HepG2 (cell line): ENCODE results near the gene MYO18A. TPM values are rescaled to one million over a fixed set of nuclear protein-coding genes. Genes with fewer than 3 reads are reported as not detected.
A peak's percentile ranks its signal among the peaks of the same experiment; 100 is the strongest.

ENCODE experiments used
- ARID3A ChIP-seq: IDR thresholded peaks from 2 replicates; pipeline ENCODE4 v1.6.1; 2012; ENCODE audit warnings: low read depth, low read length, improper control_type of control experiment
- BCL6 ChIP-seq: IDR thresholded peaks from 2 replicates; pipeline ENCODE4 v1.6.1; 2016; ENCODE audit warnings: missing genetic modification reagents, missing compliant biosample characterization
- CBX5 ChIP-seq: sonication (generic); formaldehyde crosslinking; IDR thresholded peaks from 2 replicates; pipeline ENCODE4 v1.4.0; 2020; ENCODE audit warnings: missing genetic modification reagents, borderline replicate concordance
- HNRNPL ChIP-seq: fragments of 200-400 bp; formaldehyde crosslinking; IDR thresholded peaks from 2 replicates; pipeline ENCODE4 v1.6.1; 2017; ENCODE audit warnings: mild to moderate bottlenecking, low read depth, low read length
- KMT2B ChIP-seq: IDR thresholded peaks from 2 replicates; pipeline ENCODE4 v1.6.1; 2016; ENCODE audit warnings: missing genetic modification reagents, missing compliant biosample characterization
- MED1 ChIP-seq: sonication (generic); formaldehyde crosslinking; IDR thresholded peaks from 2 replicates; pipeline ENCODE4 v1.4.0; 2020; ENCODE audit warnings: missing genetic modification reagents
- NFIC ChIP-seq: IDR thresholded peaks from 2 replicates; pipeline ENCODE4 v1.6.1; 2012; ENCODE audit warnings: mild to moderate bottlenecking, low read length, inconsistent platforms
- RXRA ChIP-seq: sonication (generic); formaldehyde crosslinking; IDR thresholded peaks from 2 replicates; pipeline ENCODE4 v1.5.1; 2020; ENCODE audit warnings: missing genetic modification reagents
- SAP130 ChIP-seq: IDR thresholded peaks from 2 replicates; pipeline ENCODE4 v1.6.1; 2016; ENCODE audit warnings: low read depth
- SIN3B ChIP-seq: fragments of 150-350 bp; IDR thresholded peaks from 2 replicates; pipeline ENCODE4 v1.6.1; 2014; ENCODE audit warnings: low read length
- SOX13 ChIP-seq, 3 experiments: fragments of 450-650 bp in 1 of 3; sonication (generic) in 1 of 3; formaldehyde crosslinking in 1 of 3; IDR thresholded peaks in 2 of 3; conservative IDR thresholded peaks in 1 of 3; 2 replicates each; pipeline versions ENCODE4 v1.5.0 to v1.6.1; 2016 to 2020; ENCODE audit warnings: antibody characterized with exemption in 1 of 3, mild to moderate bottlenecking in 1 of 3, missing compliant biosample characterization in 1 of 3, missing genetic modification reagents in 1 of 3, moderate library complexity in 1 of 3
- TARDBP ChIP-seq: sonication (generic); formaldehyde crosslinking; IDR thresholded peaks from 2 replicates; pipeline ENCODE4 v1.8.0; 2022; ENCODE audit warnings: mild to moderate bottlenecking, missing genetic modification reagents
- TFE3 ChIP-seq: IDR thresholded peaks from 2 replicates; pipeline ENCODE4 v1.6.1; 2016
- THAP11 ChIP-seq: IDR thresholded peaks from 2 replicates; pipeline ENCODE4 v1.6.1; 2016; ENCODE audit warnings: missing biosample characterization, missing genetic modification reagents
- ZBTB33 ChIP-seq: sonication (generic); formaldehyde crosslinking; IDR thresholded peaks from 2 replicates; pipeline ENCODE4 v1.4.0; 2020; ENCODE audit warnings: missing genetic modification reagents
- ZBTB49 ChIP-seq: sonication (generic); formaldehyde crosslinking; IDR thresholded peaks from 2 replicates; pipeline ENCODE4 v1.4.0; 2020; ENCODE audit warnings: missing genetic modification reagents, borderline replicate concordance
- ZNF580 ChIP-seq: IDR thresholded peaks from 2 replicates; pipeline ENCODE4 v1.6.1; 2016; ENCODE audit warnings: low read depth, borderline replicate concordance
- ZNF605 ChIP-seq: sonication (generic); formaldehyde crosslinking; IDR thresholded peaks from 2 replicates; pipeline ENCODE4 v1.8.0; 2022; ENCODE audit warnings: mild to moderate bottlenecking, missing genetic modification reagents
- ZNF800 ChIP-seq: sonication (generic); formaldehyde crosslinking; IDR thresholded peaks from 2 replicates; pipeline ENCODE4 v1.4.0; 2020; ENCODE audit warnings: missing genetic modification reagents
- polyA plus RNA-seq, 8 experiments: library from polyadenylated mRNA; depleted of rRNA in 3 of 8; stranded (reverse) in 7 of 8; unstranded in 1 of 8; fragments of >200 nt; fragmentation: Illumina TruSeq in 4 of 8; extraction: Trizol in 4 of 8; gene quantifications; 2 replicates each; pipeline versions ENCODE4 v1.2.1 to v1.2.3, GENCODE V29; 2011 to 2016; ENCODE audit warnings: low read depth in 4 of 8, missing spikeins in 1 of 8, mixed read lengths in 1 of 8; ENCODE audit not compliant: insufficient read depth in 1 of 8
- total RNA-seq, 5 experiments: library from RNA; depleted of rRNA; stranded (reverse); fragments of >200 nt; fragmentation: Illumina TruSeq; extraction: Trizol; gene quantifications; 2 replicates each; pipeline ENCODE4 v1.2.3, GENCODE V29; 2016; ENCODE audit warnings: low read depth in 1 of 5

Gene MYO18A
- total and polyA plus RNA-seq, 2 of the 13 experiments (the other 11 are each of a cell fraction or from before 2014, with no cell fraction given) = 16.8 to 24.8 TPM

- TF ChIP-seq TARDBP (CRISPR knock-in tag) = peak; percentile 84
- TF ChIP-seq ZBTB49 (CRISPR knock-in tag) = no peak
- 0 out of 2 replicates have a peak, but pooled peaks have one; percentile 19 for TF ChIP-seq KMT2B (CRISPR knock-in tag)
- 0 out of 2 replicates have a peak, but pooled peaks have one; percentile 23 for TF ChIP-seq ZNF580
- TF ChIP-seq CBX5 (CRISPR knock-in tag) = no peak
- TF ChIP-seq NFIC = peak; percentile 58; the same call in 1 of the 2 replicates
- TF ChIP-seq RXRA (CRISPR knock-in tag) = peak; percentile 84; the same call in 1 of the 2 replicates
- peak; percentile 88 for TF ChIP-seq MED1
- TF ChIP-seq BCL6 (CRISPR knock-in tag) = peak; percentile 65; the same call in 1 of the 2 replicates
- peak; percentile 17; the same call in 1 of the 2 replicates for TF ChIP-seq TFE3 (CRISPR knock-in tag)
- TF ChIP-seq ZBTB33 (CRISPR knock-in tag) = peak; percentile 94
- no peak for TF ChIP-seq SOX13 (IDR thresholded peaks at IDR 0.05)
- TF ChIP-seq SOX13 (CRISPR knock-in tag; conservative IDR thresholded peaks at IDR 0.05 in 1 of 2, IDR thresholded peaks at IDR 0.05 in 1 of 2) = peak in 1 of 2 experiments; percentile 65; a peak in 2 of 4 replicates
- peak; percentile 82 for TF ChIP-seq SAP130 (CRISPR knock-in tag)
- TF ChIP-seq SIN3B = no peak
- TF ChIP-seq ARID3A = 0 out of 2 replicates have a peak, but pooled peaks have one; percentile 26
- no peak for TF ChIP-seq ZNF800 (CRISPR knock-in tag)
- TF ChIP-seq HNRNPL = peak; percentile 83
- peak; percentile 34; the same call in 1 of the 2 replicates for TF ChIP-seq THAP11 (CRISPR knock-in tag)
- TF ChIP-seq ZNF605 (CRISPR knock-in tag) = no peak
These were observed 21.5 kb downstream of the MYO18A start (continued) for GRCh38 chr17:29158488-29159275.
